ENCODE data around the gene NPPA.

- TF ChIP-seq CTCF (IDR thresholded peaks at IDR 0.05) (no peak), POLR2AphosphoS5 (IDR thresholded peaks at IDR 0.05) (no peak)
Measured at GRCh38 chr1:11888206-11888876, 40.8 kb upstream of the NPPA start.
